HEK293T (cell line): ENCODE results near the gene PANX1.

Experiments
- ARNT ChIP-seq: fragments of 450-650 bp; IDR thresholded peaks from 2 replicates; pipeline ENCODE4 v1.6.1; 2017; ENCODE audit warnings: mild to moderate bottlenecking
- BHLHE40 ChIP-seq: fragments of 450-650 bp; IDR thresholded peaks from 2 replicates; pipeline ENCODE4 v1.6.1; 2016; ENCODE audit warnings: mild to moderate bottlenecking, moderate library complexity, borderline replicate concordance
- FOXA1 ChIP-seq: fragments of 450-650 bp; IDR thresholded peaks from 2 replicates; pipeline ENCODE4 v1.6.1; 2016; ENCODE audit warnings: mild to moderate bottlenecking
- HDGF ChIP-seq: fragments of 450-650 bp; IDR thresholded peaks from 2 replicates; pipeline ENCODE4 v1.6.1; 2017; ENCODE audit warnings: antibody characterized with exemption, borderline replicate concordance
- SP1 ChIP-seq: fragments of 450-650 bp; IDR thresholded peaks from 2 replicates; pipeline ENCODE4 v1.6.1; 2017
- SUZ12 ChIP-seq: fragments of 450-650 bp; IDR thresholded peaks from 2 replicates; pipeline ENCODE4 v1.6.1; 2016; ENCODE audit warnings: mild to moderate bottlenecking
- TARDBP ChIP-seq: fragments of 450-650 bp; IDR thresholded peaks from 2 replicates; pipeline ENCODE4 v1.6.1; 2016
- ZNF384 ChIP-seq: fragments of 450-650 bp; IDR thresholded peaks from 2 replicates; pipeline ENCODE4 v1.6.1; 2016
- TF ChIP-seq, protein P1 (sequence below): fragments of 450-650 bp; IDR thresholded peaks from 2 replicates; pipeline ENCODE4 v1.6.1; 2016

DNA sequence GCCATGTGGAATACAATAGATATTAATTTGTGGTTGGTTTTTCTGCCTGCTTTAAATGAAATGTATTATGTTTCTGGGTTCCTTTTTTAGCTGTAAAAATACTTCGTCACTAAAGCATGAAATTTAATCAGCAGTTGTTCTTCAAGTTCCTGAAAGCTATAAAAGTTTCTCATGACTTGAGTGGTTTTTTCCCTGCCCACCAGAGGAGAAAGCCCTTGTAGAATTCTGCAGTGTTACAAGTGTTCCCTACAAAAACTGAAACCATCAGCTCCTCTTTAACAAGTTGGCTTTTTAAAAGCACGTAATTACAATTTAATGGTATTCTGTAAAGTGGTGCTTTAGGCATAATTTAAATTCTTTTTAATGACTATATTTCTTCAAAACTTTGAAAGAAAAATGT, 56.2 kb downstream of the PANX1 start:
- no peak for TF ChIP-seq FOXA1
- TF ChIP-seq SP1 = no peak
- no peak for TF ChIP-seq SUZ12
- no peak for TF ChIP-seq ARNT
- TF ChIP-seq, protein P1, sequence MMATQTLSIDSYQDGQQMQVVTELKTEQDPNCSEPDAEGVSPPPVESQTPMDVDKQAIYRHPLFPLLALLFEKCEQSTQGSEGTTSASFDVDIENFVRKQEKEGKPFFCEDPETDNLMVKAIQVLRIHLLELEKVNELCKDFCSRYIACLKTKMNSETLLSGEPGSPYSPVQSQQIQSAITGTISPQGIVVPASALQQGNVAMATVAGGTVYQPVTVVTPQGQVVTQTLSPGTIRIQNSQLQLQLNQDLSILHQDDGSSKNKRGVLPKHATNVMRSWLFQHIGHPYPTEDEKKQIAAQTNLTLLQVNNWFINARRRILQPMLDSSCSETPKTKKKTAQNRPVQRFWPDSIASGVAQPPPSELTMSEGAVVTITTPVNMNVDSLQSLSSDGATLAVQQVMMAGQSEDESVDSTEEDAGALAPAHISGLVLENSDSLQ = no peak
- TF ChIP-seq BHLHE40 = no peak
- TF ChIP-seq TARDBP = no peak
- no peak for TF ChIP-seq HDGF
- TF ChIP-seq ZNF384 = no peak
